Spleen (tissue), 7 donors: Measurements from ENCODE around the gene KRT17.

Source experiments
- CTCF ChIP-seq, 11 experiments: fragments of 200-600 bp in 7 of 11; fragments of 450-650 bp in 4 of 11; sonication (generic) in 4 of 11; IDR thresholded peaks in 8 of 11; conservative IDR thresholded peaks in 3 of 11; 1 replicate in 7 of 11; 2 replicates in 4 of 11; pipeline versions ENCODE4 v1.4.0 to v1.8.0; 2016 to 2021; ENCODE audit warnings: antibody characterized with exemption in 11 of 11, inconsistent platforms in 4 of 11, mild to moderate bottlenecking in 1 of 11
- POLR2A ChIP-seq, 3 donors: fragments of 450-650 bp; IDR thresholded peaks; one replicate each; pipeline ENCODE4 v1.5.1; 2017; ENCODE audit warnings: antibody characterized with exemption in 3 of 3, mild to moderate bottlenecking in 1 of 3
- donor health status: DM: no; HTN: no; CAD: no; lungs with moderate emphysema.
- donor health status: DM: no; HTN: no; CAD: no.
- donor health status: DM: no; HTN: no; CAD: no.

- TF ChIP-seq POLR2A (IDR thresholded peaks at IDR 0.05) (no peak), CTCF (IDR thresholded peaks at IDR 0.05 in 8 of 11, conservative IDR thresholded peaks at IDR 0.05 in 3 of 11) (no peak)
Observed at GRCh38 chr17:41617698-41618097, 6.7 kb downstream of the KRT17 start.
